Activated T-cell treated with anti-CD3 and anti-CD28 coated beads, Interleukin-2, amount 50 U/mL, for 1 hour (primary cell): ENCODE measurements around the gene AKNAD1.

ENCODE experiments used
- DNase-seq: peaks from one replicate; pipeline ENCODE4 v3.0.0-alpha.2; 2020

AKNAD1 gene

GRCh38 chr1:108780937-108781574 lies 75.8 kb downstream of the AKNAD1 start:
- no peak for DNase-seq

- DNase-seq: no peak
Measured at GRCh38 chr1:108779455-108779854, 77.4 kb downstream of the AKNAD1 start.

- DNase-seq: no peak
Measured at GRCh38 chr1:108777839-108778238, 79.1 kb downstream of the AKNAD1 start.

DNA sequence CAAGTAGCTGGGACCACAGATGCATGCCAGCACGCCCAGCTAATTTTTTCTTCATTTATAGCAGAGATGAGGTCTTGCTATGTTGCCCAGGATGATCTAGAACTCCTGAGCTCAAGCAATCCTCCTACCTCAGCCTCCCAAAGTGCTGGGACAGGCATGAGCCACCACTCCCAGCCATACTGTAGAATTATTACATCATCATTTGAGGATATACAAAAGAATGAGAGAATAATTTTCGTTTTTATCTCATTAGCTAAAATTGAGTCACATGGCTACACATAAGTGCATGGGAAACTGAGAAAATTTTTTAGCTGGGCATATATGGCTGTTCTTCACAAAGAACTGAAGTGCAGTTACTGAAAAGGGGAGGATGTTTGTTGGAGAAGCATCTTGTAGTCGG lies 89.2 kb downstream of the AKNAD1 start:
- no peak for DNase-seq

GRCh38 chr1:108767115-108767514 lies 89.8 kb downstream of the AKNAD1 start:
- no peak for DNase-seq
